Prostate gland (tissue), 2 donors: ENCODE measurements around the gene CCDC28B.

Experiments used
- POLR2A ChIP-seq: fragments of 450-650 bp; IDR thresholded peaks from one replicate; pipeline ENCODE4 v1.6.1; 2016; ENCODE audit warnings: antibody characterized with exemption, mild to moderate bottlenecking
- POLR2AphosphoS5 ChIP-seq: sonication (generic); formaldehyde crosslinking; IDR thresholded peaks from one replicate; pipeline ENCODE4 v1.6.1; 2017; ENCODE audit warnings: antibody characterized with exemption
- TF ChIP-seq, protein P1 (sequence below), 4 experiments: fragments of 200-600 bp in 2 of 4; fragments of 450-650 bp in 2 of 4; sonication (generic) in 2 of 4; IDR thresholded peaks; 1 replicate in 3 of 4; 2 replicates in 1 of 4; pipeline ENCODE4 v1.5.1; 2016 to 2019; ENCODE audit warnings: antibody characterized with exemption in 4 of 4, mild to moderate bottlenecking in 2 of 4, moderate library complexity in 2 of 4

DNA sequence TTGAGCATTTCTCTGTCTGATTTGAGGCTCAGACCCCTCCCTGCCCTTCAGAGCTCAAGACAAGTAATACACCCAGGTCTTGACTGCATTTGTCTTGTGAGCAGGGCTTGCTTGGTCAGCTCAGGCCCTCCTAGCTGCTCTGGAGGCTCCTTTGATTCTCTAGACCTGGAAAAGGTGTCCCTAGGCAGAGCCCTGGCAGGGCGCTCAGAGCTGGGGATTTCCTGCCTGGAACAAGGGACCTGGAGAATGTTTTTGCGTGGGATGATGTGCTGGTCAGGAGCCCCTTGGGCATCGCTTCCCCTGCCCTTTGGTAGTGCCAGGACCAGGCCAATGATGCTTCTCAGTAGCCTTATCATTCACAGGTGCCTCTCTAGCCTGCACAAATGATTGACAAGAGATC, 4.9 kb upstream of the CCDC28B start:
- TF ChIP-seq, protein P1, sequence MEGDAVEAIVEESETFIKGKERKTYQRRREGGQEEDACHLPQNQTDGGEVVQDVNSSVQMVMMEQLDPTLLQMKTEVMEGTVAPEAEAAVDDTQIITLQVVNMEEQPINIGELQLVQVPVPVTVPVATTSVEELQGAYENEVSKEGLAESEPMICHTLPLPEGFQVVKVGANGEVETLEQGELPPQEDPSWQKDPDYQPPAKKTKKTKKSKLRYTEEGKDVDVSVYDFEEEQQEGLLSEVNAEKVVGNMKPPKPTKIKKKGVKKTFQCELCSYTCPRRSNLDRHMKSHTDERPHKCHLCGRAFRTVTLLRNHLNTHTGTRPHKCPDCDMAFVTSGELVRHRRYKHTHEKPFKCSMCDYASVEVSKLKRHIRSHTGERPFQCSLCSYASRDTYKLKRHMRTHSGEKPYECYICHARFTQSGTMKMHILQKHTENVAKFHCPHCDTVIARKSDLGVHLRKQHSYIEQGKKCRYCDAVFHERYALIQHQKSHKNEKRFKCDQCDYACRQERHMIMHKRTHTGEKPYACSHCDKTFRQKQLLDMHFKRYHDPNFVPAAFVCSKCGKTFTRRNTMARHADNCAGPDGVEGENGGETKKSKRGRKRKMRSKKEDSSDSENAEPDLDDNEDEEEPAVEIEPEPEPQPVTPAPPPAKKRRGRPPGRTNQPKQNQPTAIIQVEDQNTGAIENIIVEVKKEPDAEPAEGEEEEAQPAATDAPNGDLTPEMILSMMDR (IDR thresholded peaks at IDR 0.05): no peak
- TF ChIP-seq POLR2A (no peak), POLR2AphosphoS5 (no peak)
